DND-41 (cell line): ENCODE measurements around the gene ATXN1.

ENCODE experiments used
- ATAC-seq: fragments of 200-7000 bp; cut with Tn5 transposase; 3 replicates; pipeline ENCODE4 v1.9.1; 2021; ENCODE audit warnings: low read depth; ENCODE audit not compliant: insufficient read depth
- DNase-seq: peaks from one replicate; pipeline ENCODE4 v3.0.0-alpha.2; 2020
- H2AFZ ChIP-seq: 2 replicates; pipeline ENCODE4 v1.6.0; 2012; ENCODE audit warnings: low read depth, low read length
- H3K27ac ChIP-seq: 2 replicates; pipeline ENCODE4 v1.5.1; 2012; ENCODE audit warnings: low read length, inconsistent platforms
- H3K27me3 ChIP-seq: fragments of 200-600 bp; sonication (generic); 2 replicates; pipeline ENCODE4 v1.6.0; 2012; ENCODE audit warnings: low read length, mild to moderate bottlenecking, inconsistent platforms; ENCODE audit not compliant: insufficient read depth, poor library complexity
- H3K36me3 ChIP-seq: 2 replicates; pipeline ENCODE4 v1.5.1; 2012; ENCODE audit warnings: low read length, inconsistent platforms; ENCODE audit not compliant: insufficient read depth
- H3K4me1 ChIP-seq: 2 replicates; pipeline ENCODE4 v1.5.1; 2012; ENCODE audit warnings: mild to moderate bottlenecking, low read length; ENCODE audit not compliant: insufficient read depth
- H3K4me2 ChIP-seq: 2 replicates; pipeline ENCODE4 v1.6.0; 2012; ENCODE audit warnings: mild to moderate bottlenecking, moderate library complexity, low read length, inconsistent platforms; ENCODE audit not compliant: insufficient read depth
- H3K4me3 ChIP-seq, 2 experiments: fragments of 200-600 bp in 1 of 2; shearing (Covaris generic) in 1 of 2; 2 replicates each; pipeline ENCODE4 v1.5.1; 2012 to 2016; ENCODE audit warnings: inconsistent platforms in 2 of 2, low read length in 2 of 2, mild to moderate bottlenecking in 2 of 2, low read depth in 1 of 2, moderate library complexity in 1 of 2
- H3K79me2 ChIP-seq: 2 replicates; pipeline ENCODE4 v1.6.0; 2012; ENCODE audit warnings: low read length, inconsistent platforms; ENCODE audit not compliant: insufficient read depth
- H3K9ac ChIP-seq: 2 replicates; pipeline ENCODE4 v1.6.0; 2012; ENCODE audit warnings: low read depth, mild to moderate bottlenecking, inconsistent platforms, low read length, moderate library complexity
- H3K9me3 ChIP-seq: 2 replicates; pipeline ENCODE4 v1.5.1; 2012; ENCODE audit warnings: low read length, moderate library complexity, mild to moderate bottlenecking, inconsistent platforms; ENCODE audit not compliant: insufficient read depth, severe bottlenecking
- H4K20me1 ChIP-seq: 2 replicates; pipeline ENCODE4 v1.6.0; 2012; ENCODE audit warnings: low read length; ENCODE audit not compliant: insufficient read depth
- EZH2 ChIP-seq: IDR thresholded peaks from 3 replicates; pipeline ENCODE4 v1.6.1; 2012; ENCODE audit warnings: borderline replicate concordance, low read depth, mild to moderate bottlenecking, moderate library complexity, low read length, inconsistent platforms; ENCODE audit not compliant: severe bottlenecking
- TF ChIP-seq, protein P1 (sequence below): IDR thresholded peaks from 2 replicates; pipeline ENCODE4 v1.5.1; 2012; ENCODE audit warnings: borderline replicate concordance, low read length, moderate library complexity, mild to moderate bottlenecking; ENCODE audit not compliant: poor library complexity, severe bottlenecking; ENCODE audit errors: extremely low read depth

ATXN1 gene

DNA sequence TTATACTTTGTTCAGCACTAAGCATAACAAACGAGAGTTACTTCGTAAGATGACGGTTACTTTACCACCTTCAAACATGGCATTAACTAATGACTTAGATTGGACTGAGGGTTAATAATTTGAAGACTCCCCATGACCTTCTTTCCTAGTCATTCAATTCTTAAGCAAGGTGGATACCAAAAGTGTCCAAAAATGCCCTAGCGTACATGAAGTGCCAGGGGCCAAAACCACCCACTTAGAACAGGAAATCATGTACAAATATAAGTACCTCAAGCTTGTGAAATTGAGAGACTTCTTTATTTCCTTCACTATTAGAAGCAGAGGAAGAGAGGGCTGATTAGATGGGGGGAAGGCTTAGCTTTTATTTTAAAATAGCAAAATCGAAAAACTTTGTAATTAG, 166.4 kb downstream of the ATXN1 start:
- Histone ChIP-seq H3K27ac (no peak overlapping the region), H3K9ac (no peak overlapping the region), H3K27me3 (no peaks in the 10 kb centered on the region), H3K4me2 (no peak overlapping the region), H4K20me1 (no peaks in the 10 kb centered on the region), H3K9me3 (no peaks in the 10 kb centered on the region), H3K4me3 (no peak overlapping the region), H2AFZ (no peak overlapping the region), H3K79me2 (no peaks in the 10 kb centered on the region), H3K4me1 (no peaks in the 10 kb centered on the region), H3K36me3 (no peaks in the 10 kb centered on the region)
- ATAC-seq (no peak), DNase-seq (no peak)
- TF ChIP-seq, protein P1, sequence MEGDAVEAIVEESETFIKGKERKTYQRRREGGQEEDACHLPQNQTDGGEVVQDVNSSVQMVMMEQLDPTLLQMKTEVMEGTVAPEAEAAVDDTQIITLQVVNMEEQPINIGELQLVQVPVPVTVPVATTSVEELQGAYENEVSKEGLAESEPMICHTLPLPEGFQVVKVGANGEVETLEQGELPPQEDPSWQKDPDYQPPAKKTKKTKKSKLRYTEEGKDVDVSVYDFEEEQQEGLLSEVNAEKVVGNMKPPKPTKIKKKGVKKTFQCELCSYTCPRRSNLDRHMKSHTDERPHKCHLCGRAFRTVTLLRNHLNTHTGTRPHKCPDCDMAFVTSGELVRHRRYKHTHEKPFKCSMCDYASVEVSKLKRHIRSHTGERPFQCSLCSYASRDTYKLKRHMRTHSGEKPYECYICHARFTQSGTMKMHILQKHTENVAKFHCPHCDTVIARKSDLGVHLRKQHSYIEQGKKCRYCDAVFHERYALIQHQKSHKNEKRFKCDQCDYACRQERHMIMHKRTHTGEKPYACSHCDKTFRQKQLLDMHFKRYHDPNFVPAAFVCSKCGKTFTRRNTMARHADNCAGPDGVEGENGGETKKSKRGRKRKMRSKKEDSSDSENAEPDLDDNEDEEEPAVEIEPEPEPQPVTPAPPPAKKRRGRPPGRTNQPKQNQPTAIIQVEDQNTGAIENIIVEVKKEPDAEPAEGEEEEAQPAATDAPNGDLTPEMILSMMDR: no peak
- no peak for TF ChIP-seq EZH2

DNA sequence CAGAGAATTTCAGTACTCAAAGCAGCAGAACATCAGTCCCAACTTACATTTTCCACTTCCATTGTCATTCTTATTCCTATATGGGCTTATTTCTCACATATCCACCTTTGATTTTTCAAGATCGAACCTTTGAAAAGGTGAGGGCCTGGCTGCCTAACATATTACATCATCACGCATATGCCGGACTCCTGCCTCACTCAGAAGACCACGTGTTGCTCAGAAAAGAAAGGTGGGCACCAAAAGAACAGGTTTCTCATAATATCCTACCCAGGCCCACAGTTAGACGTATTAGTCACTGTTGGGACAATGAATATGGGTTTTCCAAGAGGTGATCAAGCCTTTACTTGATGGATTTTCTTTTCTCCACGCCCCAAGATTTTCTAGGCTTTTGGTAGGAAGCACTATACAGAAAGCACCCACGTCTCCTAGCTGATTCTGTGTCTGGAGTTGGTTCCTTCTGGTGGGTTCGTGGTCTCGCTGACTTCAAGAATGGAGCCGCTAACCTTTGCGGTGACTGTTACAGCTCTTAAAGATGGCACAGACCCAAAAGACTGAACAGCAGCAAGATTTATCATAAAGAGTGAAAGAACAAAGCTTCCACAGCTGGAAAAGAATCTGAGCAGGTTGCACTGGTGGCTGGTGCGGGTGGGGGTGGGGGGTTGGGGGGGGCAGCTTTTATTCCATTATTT, 168.9 kb downstream of the ATXN1 start:
- no peak for DNase-seq
- Histone ChIP-seq H3K79me2 (no peaks in the 10 kb centered on the region), H3K4me1 (no peaks in the 10 kb centered on the region), H3K4me3 (no peak overlapping the region), H3K36me3 (no peaks in the 10 kb centered on the region), H4K20me1 (no peaks in the 10 kb centered on the region), H3K27ac (no peak overlapping the region), H3K9me3 (no peaks in the 10 kb centered on the region), H3K9ac (no peak overlapping the region), H2AFZ (no peak overlapping the region), H3K4me2 (no peak overlapping the region), H3K27me3 (no peaks in the 10 kb centered on the region)
- ATAC-seq: no peak
- no peak for TF ChIP-seq EZH2
- TF ChIP-seq, protein P1: no peak

DNA sequence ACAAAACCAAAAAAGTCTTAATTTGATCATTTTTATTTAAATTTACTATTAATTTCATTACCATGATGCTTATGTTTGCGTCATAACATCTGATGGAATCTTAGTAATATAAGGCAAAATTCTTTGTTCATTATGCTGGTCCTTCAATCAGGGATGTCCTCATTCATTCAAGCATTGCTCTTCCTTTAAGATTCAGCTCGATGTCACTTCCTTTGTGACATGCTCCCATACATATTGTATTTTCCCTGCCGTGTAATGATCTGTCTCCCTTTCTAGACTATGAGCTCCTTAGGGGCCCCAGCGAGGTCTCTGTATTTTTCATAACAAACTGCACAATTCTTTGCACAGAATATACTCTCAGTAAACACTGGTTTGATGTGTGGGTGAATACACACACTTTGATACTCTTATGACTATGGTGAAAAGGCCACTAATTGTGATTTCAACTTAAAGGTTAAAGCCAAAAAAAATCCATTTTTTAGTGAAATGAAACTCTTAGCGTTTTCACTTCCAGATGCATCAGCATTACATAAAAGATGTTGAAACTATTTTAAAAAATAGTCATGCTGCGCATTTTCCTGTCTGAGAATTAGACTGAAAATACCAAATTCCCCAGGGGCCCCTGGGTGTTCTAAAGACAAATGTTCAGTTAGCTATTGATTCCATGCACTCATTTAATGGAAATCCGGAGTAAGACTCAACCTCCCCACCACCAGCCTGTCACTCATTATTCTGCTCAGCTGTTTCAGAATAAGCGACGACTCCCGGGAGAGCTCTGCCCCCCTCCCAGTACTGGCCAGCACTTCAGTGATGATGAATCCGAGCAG, 169.7 kb downstream of the ATXN1 start:
- no peak overlapping the region for H2AFZ ChIP-seq
- no peak overlapping the region for H3K4me3 ChIP-seq
- H3K9ac ChIP-seq: no peak overlapping the region
- no peaks in the 10 kb centered on the region for H3K27me3 ChIP-seq
- H3K4me2 ChIP-seq: no peak overlapping the region
- no peaks in the 10 kb centered on the region for H3K79me2 ChIP-seq
- H3K9me3 ChIP-seq: no peaks in the 10 kb centered on the region
- ATAC-seq: no peak
- H3K4me1 ChIP-seq: no peaks in the 10 kb centered on the region
- TF ChIP-seq, protein P1: no peak
- TF ChIP-seq EZH2: no peak
- no peak for DNase-seq
- H3K27ac ChIP-seq: no peak overlapping the region
- no peaks in the 10 kb centered on the region for H4K20me1 ChIP-seq
- H3K36me3 ChIP-seq: no peaks in the 10 kb centered on the region
